Caco-2 (cell line): ENCODE results near the gene TSN. TPM values are rescaled to one million over a fixed set of nuclear protein-coding genes. Genes with fewer than 3 reads are reported as not detected.

Experiments used
- BruUV-seq: library from RNA; stranded (reverse); fragments of 400-500 nt; replicated peaks from 2 replicates; lab custom pipeline; 2021; lab: Mats Ljungman, UMichigan
- CTCF ChIA-PET: fragments of 300-600 bp; sonication (Branson Sonifier 250); formaldehyde crosslinking; loops from one replicate; lab custom pipeline; 2022; ENCODE audit warnings: antibody characterized with exemption; lab: Charles Lee
- POLR2A ChIA-PET: fragments of 300-600 bp; sonication (Branson Sonifier 250); formaldehyde crosslinking; loops from one replicate; lab custom pipeline; 2022; ENCODE audit warnings: antibody characterized with exemption; lab: Charles Lee
- DNase-seq, 2 experiments: peaks; one replicate each; pipeline versions ENCODE4 v3.0.0 to v3.0.0-alpha.2; 2020 to 2022
- H3K27me3 ChIP-seq: replicated peaks from 2 replicates; pipeline ENCODE4 v1.6.0; 2011; ENCODE audit warnings: low read length; ENCODE audit not compliant: control insufficient read depth, insufficient read depth
- H3K36me3 ChIP-seq: 2 replicates; pipeline ENCODE4 v1.5.1; 2011; ENCODE audit warnings: low read length; ENCODE audit not compliant: control insufficient read depth, insufficient read depth
- H3K4me1 ChIP-seq: fragments of 250-450 bp; sonication (Bioruptor Pico); 2 replicates; pipeline ENCODE4 v1.5.1; 2020; ENCODE audit warnings: mild to moderate bottlenecking
- H3K4me3 ChIP-seq: 2 replicates; pipeline ENCODE4 v1.5.1; 2011; ENCODE audit warnings: low read depth, mild to moderate bottlenecking, control low read depth, low read length
- H3K9me3 ChIP-seq: fragments of 250-450 bp; sonication (Bioruptor Pico); 2 replicates; pipeline ENCODE4 v1.5.1; 2020; ENCODE audit warnings: mild to moderate bottlenecking, moderate library complexity
- H3K27ac Mint-ChIP-seq: one replicate; pipeline ENCODE4 v1.8.0; 2022; ENCODE audit warnings: mixed read lengths; ENCODE audit not compliant: unreplicated experiment
- H3K27me3 Mint-ChIP-seq: one replicate; pipeline ENCODE4 v1.8.0; 2022; ENCODE audit warnings: mixed read lengths; ENCODE audit not compliant: insufficient read depth, unreplicated experiment
- H3K36me3 Mint-ChIP-seq: one replicate; pipeline ENCODE4 v1.8.0; 2022; ENCODE audit warnings: mild to moderate bottlenecking, mixed read lengths; ENCODE audit not compliant: insufficient read depth, unreplicated experiment
- H3K4me1 Mint-ChIP-seq: one replicate; pipeline ENCODE4 v1.8.0; 2022; ENCODE audit warnings: low read depth, mixed read lengths; ENCODE audit not compliant: unreplicated experiment
- H3K4me3 Mint-ChIP-seq: one replicate; pipeline ENCODE4 v1.8.0; 2022; ENCODE audit warnings: mild to moderate bottlenecking, moderate library complexity, mixed read lengths; ENCODE audit not compliant: unreplicated experiment
- H3K9me3 Mint-ChIP-seq: one replicate; pipeline ENCODE4 v1.8.0; 2022; ENCODE audit warnings: mixed read lengths; ENCODE audit not compliant: unreplicated experiment
- intact Hi-C: fragments of 100-400 bp; cut with micrococcal nuclease; formaldehyde crosslinking; loops from one replicate; pipeline ENCODE4 v1.10.0; 2022; ENCODE audit not compliant: unreplicated experiment
- total RNA-seq: library from RNA; stranded (reverse); gene quantifications from 2 replicates; pipeline ENCODE4 v1.2.3, GENCODE V29; 2022
- TF ChIP-seq, protein P1 (sequence below), 2 experiments: fragments of 200-600 bp in 1 of 2; IDR thresholded peaks; 1 replicate in 1 of 2; 2 replicates in 1 of 2; pipeline versions ENCODE4 v1.5.1 to v1.8.0; 2011 to 2022; ENCODE audit warnings: antibody characterized with exemption in 1 of 2, control low read depth in 1 of 2, inconsistent platforms in 1 of 2, low read depth in 1 of 2, low read length in 1 of 2, mild to moderate bottlenecking in 1 of 2, moderate library complexity in 1 of 2; ENCODE audit not compliant: insufficient read depth in 1 of 2, severe bottlenecking in 1 of 2, unreplicated experiment in 1 of 2

The TSN gene
- total RNA-seq, 1 experiment from 2014 or later = 125 TPM

- peaks cover 20% of the 10 kb centered on the region for H3K4me1 Mint-ChIP-seq
- H3K4me1 ChIP-seq = peaks cover 16% of the 10 kb centered on the region
- CTCF ChIA-PET = no interaction called here
- DNase-seq = no peak
- H3K36me3 Mint-ChIP-seq = peaks cover 76% of the 10 kb centered on the region
- intact Hi-C loops = no loop called here
- no peaks in the 10 kb centered on the region for H3K27me3 ChIP-seq
- H3K9me3 Mint-ChIP-seq = no peaks in the 10 kb centered on the region
- TF ChIP-seq, protein P1, sequence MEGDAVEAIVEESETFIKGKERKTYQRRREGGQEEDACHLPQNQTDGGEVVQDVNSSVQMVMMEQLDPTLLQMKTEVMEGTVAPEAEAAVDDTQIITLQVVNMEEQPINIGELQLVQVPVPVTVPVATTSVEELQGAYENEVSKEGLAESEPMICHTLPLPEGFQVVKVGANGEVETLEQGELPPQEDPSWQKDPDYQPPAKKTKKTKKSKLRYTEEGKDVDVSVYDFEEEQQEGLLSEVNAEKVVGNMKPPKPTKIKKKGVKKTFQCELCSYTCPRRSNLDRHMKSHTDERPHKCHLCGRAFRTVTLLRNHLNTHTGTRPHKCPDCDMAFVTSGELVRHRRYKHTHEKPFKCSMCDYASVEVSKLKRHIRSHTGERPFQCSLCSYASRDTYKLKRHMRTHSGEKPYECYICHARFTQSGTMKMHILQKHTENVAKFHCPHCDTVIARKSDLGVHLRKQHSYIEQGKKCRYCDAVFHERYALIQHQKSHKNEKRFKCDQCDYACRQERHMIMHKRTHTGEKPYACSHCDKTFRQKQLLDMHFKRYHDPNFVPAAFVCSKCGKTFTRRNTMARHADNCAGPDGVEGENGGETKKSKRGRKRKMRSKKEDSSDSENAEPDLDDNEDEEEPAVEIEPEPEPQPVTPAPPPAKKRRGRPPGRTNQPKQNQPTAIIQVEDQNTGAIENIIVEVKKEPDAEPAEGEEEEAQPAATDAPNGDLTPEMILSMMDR (IDR thresholded peaks at IDR 0.05; ENCODE audit: insufficient read depth in 1 of 2, low read depth in 1 of 2, low read length in 1 of 2, severe bottlenecking in 1 of 2, unreplicated experiment in 1 of 2) = no peak
- peak overlapping the region; percentile 23 for H3K27ac Mint-ChIP-seq
- H3K27me3 Mint-ChIP-seq = no peaks in the 10 kb centered on the region
- H3K9me3 ChIP-seq = no peaks in the 10 kb centered on the region
- H3K4me3 ChIP-seq = no peak overlapping the region
- POLR2A ChIA-PET = no interaction called here
- BruUV-seq = no TSS peak
- no peak overlapping the region for H3K4me3 Mint-ChIP-seq
- H3K36me3 ChIP-seq = no peaks in the 10 kb centered on the region; the same call in 1 of the 2 replicates
These were observed 12.8 kb downstream of the TSN start for GRCh38 chr2:121768143-121768755.

GRCh38 chr2:121771976-121772742 is 16.7 kb downstream of the TSN start:
- H3K4me1 ChIP-seq = peaks cover 24% of the 10 kb centered on the region
- Mint-ChIP-seq H3K36me3 (peaks cover 46% of the 10 kb centered on the region), H3K9me3 (no peaks in the 10 kb centered on the region), H3K27ac (peak overlapping the region; percentile 3), H3K27me3 (no peaks in the 10 kb centered on the region), H3K4me1 (peaks cover 32% of the 10 kb centered on the region), H3K4me3 (no peak overlapping the region)
- DNase-seq = no peak
- no peaks in the 10 kb centered on the region for H3K9me3 ChIP-seq
- no TSS peak for BruUV-seq
- ChIA-PET CTCF (no interaction called here), POLR2A (interaction anchor here (1.3 kb wide), 1 partner anchor 16 kb away, joined by 4 read pairs; the partner anchor contains the start of gene TSN)
- intact Hi-C loops = no loop called here
- TF ChIP-seq, protein P1 (IDR thresholded peaks at IDR 0.05; ENCODE audit: insufficient read depth in 1 of 2, low read depth in 1 of 2, low read length in 1 of 2, severe bottlenecking in 1 of 2, unreplicated experiment in 1 of 2) = no peak
- H3K27me3 ChIP-seq = no peaks in the 10 kb centered on the region
- H3K4me3 ChIP-seq = no peak overlapping the region
- H3K36me3 ChIP-seq = no peaks in the 10 kb centered on the region

- BruUV-seq = no TSS peak
- Histone ChIP-seq H3K36me3 (no peaks in the 10 kb centered on the region), H3K27me3 (no peaks in the 10 kb centered on the region), H3K4me3 (no peak overlapping the region), H3K9me3 (no peaks in the 10 kb centered on the region), H3K4me1 (peaks cover 31% of the 10 kb centered on the region)
- no peak for DNase-seq
- ChIA-PET POLR2A (no interaction called here), CTCF (no interaction called here)
- peaks cover 31% of the 10 kb centered on the region for H3K4me1 Mint-ChIP-seq
- no peak overlapping the region for H3K4me3 Mint-ChIP-seq
- intact Hi-C loops = no loop called here
- TF ChIP-seq, protein P1 (IDR thresholded peaks at IDR 0.05; ENCODE audit: insufficient read depth in 1 of 2, low read depth in 1 of 2, low read length in 1 of 2, severe bottlenecking in 1 of 2, unreplicated experiment in 1 of 2) = no peak
- H3K27me3 Mint-ChIP-seq = no peaks in the 10 kb centered on the region
- H3K27ac Mint-ChIP-seq = no peak overlapping the region
- peaks cover 48% of the 10 kb centered on the region for H3K36me3 Mint-ChIP-seq
- no peaks in the 10 kb centered on the region for H3K9me3 Mint-ChIP-seq
These were observed 18.8 kb downstream of the TSN start for GRCh38 chr2:121774235-121774634.
